Suppressor macrophage treated with lipopolysaccharide for 4 hours (primary cell): Measurements from ENCODE around the gene TUB.

ENCODE experiments used
- DNase-seq: peaks from one replicate; pipeline ENCODE4 v3.0.0-alpha.2; 2020

Gene TUB

DNA sequence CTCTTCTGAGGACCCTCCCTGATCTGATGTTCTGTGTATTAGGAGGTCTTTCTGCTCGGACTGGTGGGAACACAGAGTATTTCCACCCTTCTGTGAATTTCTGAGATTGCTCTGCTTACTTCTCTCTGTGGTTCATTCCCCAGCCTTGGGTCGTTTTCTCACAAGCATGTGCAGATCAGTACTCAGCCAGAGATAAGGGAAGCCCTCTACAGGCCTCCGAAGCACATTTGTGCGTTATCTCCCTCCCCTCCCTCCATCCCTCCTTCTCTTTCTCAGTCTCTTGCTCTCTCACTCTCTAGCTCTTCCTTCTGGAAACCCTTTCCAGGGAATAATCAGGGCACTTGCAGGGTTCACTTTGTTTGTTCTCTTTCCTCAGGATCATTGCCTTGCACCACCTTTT is 35.2 kb upstream of the TUB start:
- no peak for DNase-seq

DNA sequence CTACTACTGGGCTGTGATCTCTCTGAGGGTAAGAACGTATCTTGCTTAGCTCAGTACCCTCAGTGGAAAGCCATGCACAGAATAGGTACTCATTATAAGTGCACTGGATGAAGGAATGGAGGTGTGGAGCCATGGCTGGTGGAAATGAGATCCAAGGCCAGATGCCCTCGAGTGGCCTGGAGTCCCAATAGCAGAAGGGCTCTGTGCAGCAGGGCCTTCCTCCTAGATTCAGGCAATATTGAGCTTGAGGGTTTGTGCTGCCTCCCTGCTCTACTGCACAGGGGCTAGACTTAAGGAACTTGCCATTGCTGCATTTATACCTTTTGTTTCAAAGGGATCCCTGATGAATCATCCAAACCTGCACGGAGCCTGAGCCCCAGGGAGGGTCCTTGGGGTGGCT is 33.6 kb upstream of the TUB start:
- no peak for DNase-seq

DNA sequence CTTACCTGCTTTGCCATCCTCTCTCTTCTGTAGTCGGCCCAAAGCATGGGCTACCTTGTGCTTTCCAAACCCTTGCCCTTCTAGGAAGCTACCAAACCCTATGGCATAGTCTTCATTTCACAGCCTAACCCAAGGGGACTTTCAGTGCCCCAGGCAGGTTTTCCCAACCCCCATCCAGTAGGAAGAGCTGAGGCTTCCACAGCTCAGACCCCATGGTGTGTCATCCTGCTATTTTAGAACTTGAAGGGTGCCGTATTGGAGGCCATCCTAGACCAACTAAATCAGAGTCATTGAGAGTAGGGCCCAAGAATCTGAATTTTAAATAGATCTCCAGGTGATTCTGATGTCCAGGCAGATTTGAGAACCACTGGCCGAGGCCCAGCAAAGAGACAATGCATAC is 31.9 kb upstream of the TUB start:
- no peak for DNase-seq

- no peak for DNase-seq
Measured at GRCh38 chr11:8055091-8055835, 25.7 kb upstream of the TUB start.

GRCh38 chr11:8055836-8056526 is 25.0 kb upstream of the TUB start:
- no peak for DNase-seq

- DNase-seq, result peak; percentile 58
Measured at GRCh38 chr11:8056810-8057463, 24.1 kb upstream of the TUB start.

- DNase-seq, result no peak
Measured at GRCh38 chr11:8058216-8058615, 22.8 kb upstream of the TUB start.

GRCh38 chr11:8059030-8059429 is 22.0 kb upstream of the TUB start:
- no peak for DNase-seq

DNA sequence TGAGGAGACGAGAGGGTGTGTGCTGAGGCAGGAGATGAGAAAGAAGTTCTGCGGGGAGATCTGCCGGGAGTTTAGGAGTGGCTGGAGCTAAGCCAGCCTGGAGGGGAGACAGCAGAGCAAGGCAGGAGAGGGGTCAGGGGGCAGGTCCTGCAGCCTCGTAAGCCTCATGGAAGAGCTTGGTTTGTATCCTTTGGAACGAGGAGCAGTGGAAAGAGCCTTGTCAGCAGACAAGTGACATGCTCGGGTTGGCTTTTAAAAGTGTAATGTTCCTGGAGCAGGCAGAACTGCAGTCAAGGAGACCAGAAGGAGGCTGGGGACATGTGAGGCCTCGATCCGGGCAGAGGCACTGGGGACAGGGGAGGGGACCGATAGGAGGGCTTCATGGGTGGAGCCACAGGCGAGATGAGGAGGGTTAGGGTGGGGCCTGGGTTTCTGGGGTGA is 21.4 kb upstream of the TUB start:
- DNase-seq, result no peak

DNA sequence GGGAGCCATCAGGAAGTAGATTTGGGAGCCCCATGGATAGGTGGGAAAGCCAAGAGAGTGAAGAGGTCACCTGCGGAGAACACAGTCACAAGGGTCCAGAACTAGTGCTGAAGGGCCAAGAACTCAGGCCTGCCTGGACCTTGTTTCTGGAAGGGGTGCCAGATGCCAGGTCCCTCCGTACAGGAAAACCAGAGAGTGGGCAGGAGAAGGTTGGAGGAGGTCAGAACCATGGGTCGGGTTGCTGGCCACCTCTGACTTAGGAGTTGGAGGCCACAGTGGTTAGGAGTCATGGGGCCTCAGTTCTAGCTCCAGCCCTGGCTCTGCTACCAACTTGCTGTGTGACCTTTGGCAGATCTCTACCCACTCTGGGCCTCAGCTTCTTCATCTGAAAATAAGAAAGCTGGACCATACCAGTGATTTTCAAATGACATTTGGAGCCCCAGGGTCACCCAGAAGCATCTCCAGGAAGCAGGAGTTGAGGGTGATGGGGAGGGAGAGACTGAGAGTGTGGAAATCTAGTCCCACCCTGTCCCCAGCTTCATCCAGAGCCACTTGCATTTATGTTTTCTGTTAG is 20.8 kb upstream of the TUB start:
- no peak for DNase-seq

DNA sequence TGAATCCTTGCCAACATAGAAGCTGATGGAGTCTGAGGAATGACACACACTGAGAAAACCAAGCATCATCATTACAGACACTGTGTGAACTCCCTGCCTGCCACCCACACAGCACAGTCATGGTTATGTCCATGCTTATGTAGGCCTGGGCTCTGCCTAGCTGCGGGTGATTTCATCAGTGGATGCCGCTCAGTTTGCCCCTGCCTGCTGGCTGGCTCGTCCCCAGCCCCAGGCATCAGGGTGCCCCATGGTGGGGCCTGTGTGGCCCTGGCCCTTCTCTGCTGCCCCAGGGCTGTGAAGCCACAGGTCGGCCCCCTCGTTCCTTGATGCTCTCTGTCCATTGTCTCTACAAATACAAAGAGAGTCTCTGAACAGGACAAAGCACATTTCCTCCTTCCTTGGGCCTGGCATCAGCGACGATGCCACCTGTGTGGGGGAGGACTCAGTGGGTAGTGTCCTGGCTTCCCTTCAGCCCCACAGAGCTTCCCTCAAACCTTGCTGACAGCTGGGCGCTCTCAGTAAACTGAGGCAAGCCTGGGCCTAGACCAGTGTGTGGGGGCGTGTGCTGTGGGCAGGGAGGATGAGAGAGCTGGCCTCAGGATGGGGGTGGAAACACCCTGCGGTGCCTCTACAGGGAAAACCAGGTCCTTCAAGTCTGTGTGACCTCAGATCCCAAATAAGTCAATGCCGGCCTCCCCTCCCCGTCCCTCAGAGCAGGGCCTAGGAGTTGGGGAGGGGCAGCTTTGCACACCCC is 20.0 kb upstream of the TUB start:
- no peak for DNase-seq

GRCh38 chr11:8061555-8062428 is 19.2 kb upstream of the TUB start:
- no peak for DNase-seq

DNA sequence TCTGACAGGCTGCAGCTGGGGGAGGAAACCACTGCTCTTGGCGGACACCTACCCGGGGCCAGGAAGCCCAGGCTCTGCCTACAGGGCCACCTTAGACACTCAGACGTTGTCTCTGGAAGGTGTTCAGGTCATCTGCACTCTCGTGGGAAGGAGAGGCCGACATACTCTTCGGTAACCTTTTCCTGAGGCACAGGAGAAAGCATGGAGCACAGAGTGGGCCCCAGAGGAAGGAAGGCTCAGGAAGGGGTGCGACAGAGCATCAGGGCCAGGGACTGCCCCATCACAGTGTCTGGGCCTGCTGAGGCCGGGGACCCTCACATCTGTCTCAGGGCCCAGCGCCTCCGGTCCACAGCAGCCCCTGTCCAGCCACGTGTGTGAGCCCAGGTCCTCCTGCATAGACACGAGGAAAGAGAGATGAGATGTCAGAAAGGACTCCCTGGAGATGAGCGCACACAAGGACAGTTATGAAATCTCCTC is 18.2 kb upstream of the TUB start:
- DNase-seq, result no peak

DNA sequence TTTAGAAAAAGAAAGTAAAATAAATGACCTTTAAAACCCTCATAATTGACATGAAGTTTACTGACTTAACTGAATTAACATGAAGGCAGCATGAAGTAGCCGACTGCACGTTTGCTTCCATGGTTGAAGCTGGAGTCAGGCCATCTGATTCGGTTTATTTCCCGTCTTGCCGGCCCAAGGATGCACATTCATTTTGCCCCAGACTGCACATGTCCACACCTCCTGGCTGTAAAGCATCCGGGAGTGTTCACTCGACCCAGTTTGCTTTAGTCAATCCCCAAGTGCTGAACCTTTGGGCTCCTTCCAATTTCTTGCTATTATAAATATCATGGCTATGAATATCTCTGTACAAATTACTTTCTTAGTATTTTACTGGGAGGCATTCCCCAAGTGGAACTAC is 17.7 kb upstream of the TUB start:
- no peak for DNase-seq

GRCh38 chr11:8065031-8065430 is 16.0 kb upstream of the TUB start:
- no peak for DNase-seq

GRCh38 chr11:8066036-8066910 is 14.7 kb upstream of the TUB start:
- DNase-seq, result no peak

DNA sequence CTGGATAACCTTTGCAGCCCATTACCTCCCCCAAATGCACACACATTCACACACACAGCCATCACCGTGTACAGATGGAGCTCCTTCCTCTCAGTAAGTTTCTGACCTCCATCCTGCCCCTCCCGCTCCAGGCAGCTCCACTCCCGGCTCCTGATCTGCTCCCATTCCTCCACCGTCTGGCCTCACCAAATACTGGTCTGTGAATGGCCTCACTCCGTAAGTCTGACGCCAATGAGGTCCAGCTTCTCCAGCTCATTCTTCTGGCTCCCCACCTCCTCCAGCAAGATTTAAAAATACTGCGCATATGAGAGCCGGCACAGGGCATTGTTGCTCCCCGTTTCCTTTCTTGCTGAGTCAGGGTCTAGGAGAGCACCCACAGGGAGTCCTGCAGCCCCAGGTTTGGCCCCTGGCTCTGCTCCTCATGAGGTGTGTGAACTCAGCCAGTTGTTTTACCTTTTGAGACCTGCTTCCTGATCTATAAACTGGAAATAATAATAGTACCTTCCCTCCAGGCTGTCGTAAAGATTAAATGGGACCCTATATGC is 14.0 kb upstream of the TUB start:
- DNase-seq, result no peak

- DNase-seq, result no peak
Measured at GRCh38 chr11:8067567-8067928, 13.5 kb upstream of the TUB start.

DNA sequence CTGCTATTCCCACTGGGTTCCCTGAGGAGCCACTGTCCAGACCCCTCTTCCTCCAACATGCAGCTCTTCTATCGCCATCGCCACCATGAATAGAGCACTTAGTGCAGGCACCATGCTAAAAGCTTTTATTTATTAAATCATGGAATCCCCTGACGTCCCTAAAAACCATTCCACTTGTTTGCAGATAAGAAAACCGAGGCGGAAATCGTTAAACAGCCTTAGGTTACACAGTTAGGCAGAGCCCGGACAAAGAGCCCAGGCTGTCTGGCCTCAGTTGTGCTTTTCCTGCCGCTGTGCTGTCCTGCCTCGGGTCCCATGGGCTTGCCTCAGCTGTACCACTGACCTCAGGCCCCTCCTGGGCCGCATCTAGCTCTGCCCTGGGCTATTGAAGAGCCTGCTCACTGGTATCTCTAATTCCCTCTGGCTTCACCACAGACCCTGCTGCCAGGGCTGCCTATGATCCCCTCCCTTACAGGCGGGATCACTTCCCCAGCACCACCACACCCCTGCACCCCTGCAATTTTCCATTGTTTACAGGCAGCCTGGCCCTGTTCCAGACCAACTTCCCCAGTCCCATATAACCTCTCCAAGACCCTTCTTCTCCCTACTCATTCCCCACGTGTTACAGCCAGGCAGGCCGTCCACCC is 13.0 kb upstream of the TUB start:
- no peak for DNase-seq

GRCh38 chr11:8068605-8069221 is 12.3 kb upstream of the TUB start:
- no peak for DNase-seq
